HG03097 (cell line): Measurements from ENCODE around the gene PTPRS.
"Not testable (repeated sequence)": the region's sequence is repeated elsewhere in the genome, so short reads cannot be mapped to it uniquely, and the experiment has no call there.

Experiments used
- ATAC-seq: cut with Tn5 transposase; IDR thresholded peaks from one replicate; pipeline ENCODE4 v1.9.1; 2021; ENCODE audit not compliant: unreplicated experiment, low FRiP score

The PTPRS gene

DNA sequence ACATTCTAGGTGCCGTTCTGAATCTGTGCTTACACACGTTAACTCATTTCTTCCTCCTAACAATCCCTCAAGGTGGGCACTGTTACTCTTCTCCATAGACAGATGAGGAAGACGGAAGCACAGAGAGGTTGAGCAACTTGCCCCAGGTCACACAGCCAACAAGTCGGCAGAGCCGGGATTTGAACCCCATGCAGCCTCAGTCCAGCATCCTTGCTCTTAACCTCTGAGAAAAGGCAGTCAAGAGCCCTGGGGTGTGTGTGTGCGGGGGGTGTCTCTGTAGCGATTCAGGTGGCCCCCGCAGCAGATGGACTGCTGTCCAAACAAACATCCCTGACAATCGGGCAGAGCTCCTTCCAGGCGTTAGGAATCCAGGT is 6.3 kb downstream of the PTPRS start:
- ATAC-seq, result no peak

DNA sequence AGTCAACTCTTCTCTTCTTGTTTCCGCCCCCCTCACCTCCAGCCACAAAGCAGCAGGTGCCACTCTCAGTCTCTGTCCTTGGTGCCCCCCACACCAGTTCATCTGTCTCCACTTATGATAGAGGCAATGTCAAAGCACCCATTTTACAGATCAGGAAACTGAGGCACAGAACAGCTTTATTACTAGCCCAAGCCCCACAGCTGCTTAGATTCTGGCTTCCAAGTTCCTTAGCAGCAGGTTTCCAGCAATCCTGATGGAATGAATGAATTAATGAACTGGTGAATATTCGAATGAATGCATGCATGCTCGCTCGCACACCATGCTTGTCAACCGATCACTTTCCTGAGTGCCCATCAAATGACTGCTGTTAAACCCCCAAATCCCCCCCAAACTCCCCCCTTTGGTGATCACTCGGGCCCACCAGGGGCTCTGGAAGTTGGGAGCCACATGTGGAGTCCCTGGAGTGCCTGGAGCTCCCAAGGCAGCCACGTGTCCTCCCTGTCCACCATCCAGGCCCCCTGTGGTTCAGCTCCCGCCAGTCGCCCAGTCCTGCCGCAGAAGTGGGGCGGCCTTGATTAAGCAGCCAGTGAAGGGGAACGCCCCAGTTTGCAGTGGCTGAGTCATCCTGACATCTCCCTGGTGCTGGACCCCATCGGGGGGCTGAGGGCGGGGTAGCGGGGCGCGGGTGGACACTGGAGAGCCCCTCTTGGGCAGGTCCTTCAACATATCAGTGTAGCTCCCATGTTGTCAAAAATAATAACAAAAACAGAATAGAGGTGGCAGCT is 6.8 kb downstream of the PTPRS start:
- no peak for ATAC-seq

DNA sequence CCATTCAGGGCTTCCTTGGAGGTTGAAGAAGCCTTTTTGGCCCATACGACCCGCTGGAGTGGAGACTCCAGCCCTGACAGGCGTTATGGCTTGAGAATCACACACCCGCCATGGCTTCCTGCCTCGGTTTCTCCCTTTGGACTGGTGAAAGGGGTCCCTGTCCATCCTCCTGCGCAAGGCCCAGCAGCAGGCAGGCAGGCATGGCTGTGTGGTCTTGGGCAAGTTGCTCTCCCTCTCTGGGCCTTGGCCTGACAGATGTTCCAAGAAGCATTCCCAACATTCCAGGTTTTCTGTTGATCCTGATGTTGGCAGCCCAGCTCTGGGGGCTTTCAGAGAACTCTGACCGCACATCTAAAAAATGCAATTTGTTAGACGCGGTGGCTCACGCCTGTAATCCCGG is 8.1 kb downstream of the PTPRS start:
- no peak for ATAC-seq

DNA sequence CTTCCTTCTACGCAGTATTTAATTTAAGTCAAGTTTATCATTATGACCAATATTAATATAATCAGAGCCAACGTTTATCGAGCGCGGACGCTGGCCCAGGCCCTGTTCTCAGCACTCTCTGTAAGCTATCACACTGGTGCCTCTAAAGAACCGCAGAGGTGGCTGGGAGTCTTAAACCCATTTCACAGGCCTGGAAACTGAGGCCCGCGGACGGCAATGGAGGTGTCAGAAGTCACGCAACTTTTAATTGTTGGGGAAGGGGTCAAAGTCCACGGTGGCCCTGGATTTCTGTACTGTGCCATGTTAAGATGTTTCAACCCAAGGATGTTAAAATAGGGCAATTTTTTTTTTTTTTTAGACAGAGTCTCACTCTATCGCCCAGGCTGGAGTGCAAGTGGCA is 8.8 kb downstream of the PTPRS start:
- ATAC-seq, result no peak

DNA sequence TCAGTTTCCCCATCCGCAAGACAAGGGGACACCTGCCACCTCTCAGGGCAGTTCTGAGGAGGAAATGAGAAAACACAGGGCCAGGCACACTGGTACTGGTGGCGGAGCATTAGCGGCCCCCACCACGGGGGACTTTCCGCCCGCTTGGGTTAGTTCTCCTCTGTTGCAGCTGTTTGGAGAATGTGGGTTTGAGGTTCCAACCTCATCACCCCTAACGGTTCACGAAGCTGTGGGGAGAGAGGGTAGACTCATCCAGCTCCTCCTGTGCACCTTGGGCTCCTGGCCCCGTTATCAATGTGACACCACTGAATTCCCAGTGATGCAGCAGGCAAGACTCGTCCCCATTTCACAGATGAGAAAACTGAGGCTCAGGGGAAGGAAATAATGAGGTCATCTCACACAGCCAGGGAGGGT is 10.3 kb downstream of the PTPRS start:
- no peak for ATAC-seq

DNA sequence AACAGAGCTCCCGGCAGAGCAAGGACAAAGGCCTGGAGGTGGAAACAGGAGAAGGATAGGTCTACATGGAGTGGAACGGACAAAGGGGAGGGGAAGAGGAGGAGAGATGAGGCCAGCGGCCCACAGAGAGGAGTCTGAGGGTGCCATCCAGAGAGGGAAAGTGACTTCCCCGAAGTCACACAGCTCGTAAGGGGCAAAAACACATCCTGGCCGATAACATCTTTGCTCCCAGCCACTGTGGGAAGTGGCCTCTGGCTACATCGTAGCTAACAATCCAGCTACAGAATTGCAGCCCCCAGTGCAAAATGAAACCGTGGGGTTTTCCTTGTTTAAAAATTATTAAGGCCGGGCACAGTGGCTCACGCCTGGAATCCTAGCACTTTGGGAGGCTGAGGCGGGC is 11.5 kb downstream of the PTPRS start:
- no peak for ATAC-seq

DNA sequence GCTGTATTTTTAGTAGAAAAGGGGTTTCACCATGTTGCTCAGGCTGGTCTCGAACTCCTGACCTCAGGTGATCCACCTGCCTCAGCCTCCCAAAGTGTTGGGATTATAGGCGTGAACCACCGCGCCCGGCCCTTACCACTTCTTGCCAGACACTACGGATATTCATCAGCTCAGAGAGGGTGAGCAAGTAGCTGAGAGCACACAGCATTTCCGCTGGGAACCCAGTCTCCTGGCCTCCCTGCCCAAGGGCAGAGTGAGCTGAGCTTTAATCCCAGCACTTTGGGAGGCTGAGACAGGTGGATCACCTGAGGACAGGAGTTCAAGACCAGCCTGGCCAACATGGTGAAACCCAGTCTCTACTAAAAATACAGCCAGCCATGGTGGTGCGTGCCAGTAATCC is 12.2 kb downstream of the PTPRS start:
- ATAC-seq, result not testable (repeated sequence)

DNA sequence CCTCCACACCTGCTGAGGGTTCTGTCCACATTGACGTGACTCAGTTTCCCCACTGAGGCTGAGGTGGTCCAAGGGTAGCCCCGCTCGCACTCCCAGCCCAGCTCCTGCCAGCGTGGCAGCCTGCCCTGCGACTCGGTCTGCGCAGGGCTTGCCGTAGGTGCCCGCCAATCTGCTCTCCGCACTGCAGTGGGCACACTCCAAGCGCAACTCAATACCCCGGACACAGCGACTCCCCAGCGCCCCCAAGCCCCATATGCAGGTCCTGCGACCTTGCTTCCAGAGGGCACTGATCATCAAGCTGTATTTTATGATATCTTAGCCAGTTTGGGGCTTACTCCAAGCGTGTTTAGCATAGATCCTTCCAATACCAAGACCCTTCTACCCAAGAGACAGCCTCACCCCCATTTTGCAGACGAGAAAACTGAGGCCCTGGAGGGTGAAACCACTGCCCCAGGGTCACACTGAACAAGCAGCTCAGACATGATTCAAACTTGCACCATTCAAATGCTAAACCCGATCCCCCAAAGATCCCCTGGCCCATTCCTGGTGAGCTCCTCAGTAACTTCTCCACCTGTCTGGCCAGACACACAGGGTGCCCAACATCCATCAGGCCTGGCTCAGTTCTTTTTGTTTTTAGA is 13.5 kb downstream of the PTPRS start:
- no peak for ATAC-seq

DNA sequence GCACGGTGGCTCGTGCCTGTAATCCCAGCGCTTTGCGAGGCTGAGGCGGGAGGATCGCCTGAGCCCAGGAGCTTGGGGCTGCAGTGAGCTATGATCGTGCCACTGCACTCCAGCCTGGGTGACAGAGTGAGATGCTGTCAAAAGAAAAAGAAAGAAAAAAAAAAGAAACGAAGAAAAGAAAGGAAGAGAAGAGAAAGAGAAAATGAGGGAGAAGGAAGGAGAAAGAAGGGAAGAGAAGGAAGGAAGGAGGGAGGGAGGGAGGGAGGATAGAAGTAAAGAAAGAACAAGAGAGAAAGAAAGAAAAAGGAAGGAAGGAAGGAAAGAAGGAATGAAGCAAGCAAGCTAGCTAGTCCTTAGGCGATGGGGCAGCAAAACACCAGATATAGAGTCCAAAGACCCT is 14.1 kb downstream of the PTPRS start:
- ATAC-seq, result no peak

DNA sequence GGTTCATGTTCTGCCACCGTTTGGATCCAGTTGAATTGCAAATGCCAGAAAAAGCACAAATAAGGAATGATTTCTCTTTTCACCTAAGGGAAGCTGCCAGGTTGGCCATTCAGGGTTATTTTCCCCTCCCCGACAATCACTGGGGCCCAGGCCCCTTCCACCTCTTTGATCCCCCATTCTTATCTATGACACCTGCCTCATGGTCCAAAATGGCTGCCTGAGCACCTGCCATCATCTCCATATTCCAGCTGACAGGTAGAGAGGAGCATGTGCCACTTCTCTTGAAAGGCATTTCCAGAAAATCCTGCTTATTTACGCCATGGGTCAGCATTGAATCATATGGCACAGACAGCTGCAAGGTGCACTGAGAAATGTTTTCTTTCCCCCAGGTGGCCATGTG is 15.7 kb downstream of the PTPRS start:
- no peak for ATAC-seq

DNA sequence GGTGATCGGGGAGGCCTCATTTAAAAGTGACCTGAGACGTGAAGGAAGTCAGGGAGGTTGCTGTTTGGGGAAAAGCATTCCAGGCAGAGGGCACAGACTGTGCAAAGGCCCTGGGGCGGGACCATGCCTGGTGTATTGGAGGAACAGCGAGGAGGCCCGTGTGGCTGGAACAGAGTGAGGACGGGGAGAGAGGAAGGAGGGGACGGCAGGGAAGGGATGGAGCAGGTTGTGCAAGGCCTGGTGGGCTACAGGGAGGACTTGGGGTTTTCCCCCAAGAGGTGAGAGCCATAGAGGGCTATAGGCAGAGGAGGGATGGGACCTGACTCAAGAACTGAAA is 17.2 kb downstream of the PTPRS start:
- no peak for ATAC-seq

DNA sequence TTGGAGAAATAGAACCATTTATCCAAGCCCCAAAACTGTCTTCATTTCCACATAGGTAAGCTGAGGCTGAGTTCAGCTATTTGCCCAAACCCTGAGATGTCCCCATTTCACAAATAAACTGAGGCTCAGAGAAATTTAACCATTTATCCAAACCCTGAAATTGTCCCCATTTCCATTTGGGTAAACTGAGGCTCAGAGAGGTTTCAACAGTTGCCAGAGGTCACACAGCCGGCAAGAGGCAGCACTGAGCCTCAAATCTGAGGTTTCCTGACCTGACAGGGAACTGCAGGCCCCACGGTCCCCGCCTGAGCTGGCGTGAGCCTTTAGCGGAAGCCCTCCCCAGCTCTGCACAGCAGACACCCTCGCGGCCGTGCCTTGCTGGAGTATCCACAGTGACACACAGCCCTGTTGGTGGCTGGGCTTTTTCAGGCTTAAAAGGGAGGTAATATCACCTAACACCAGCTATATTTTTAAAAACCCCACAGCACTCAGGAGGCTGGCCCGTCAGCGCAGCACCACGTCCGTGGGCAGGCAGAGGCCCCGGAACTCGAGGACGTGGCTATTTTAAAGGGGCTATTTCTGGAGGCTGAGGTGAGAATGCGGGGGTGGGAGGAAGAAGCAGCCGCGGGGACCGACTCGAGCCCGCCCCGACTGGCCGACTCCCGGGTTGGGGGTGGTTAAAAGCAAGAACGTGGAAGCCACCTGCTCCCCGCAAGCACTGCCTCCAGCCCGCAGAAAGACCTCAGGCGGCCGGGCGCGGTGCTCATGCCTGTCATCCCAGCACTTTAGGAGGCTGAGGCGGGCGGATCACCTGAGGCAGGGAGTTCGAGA is 18.5 kb downstream of the PTPRS start:
- ATAC-seq, result no peak

DNA sequence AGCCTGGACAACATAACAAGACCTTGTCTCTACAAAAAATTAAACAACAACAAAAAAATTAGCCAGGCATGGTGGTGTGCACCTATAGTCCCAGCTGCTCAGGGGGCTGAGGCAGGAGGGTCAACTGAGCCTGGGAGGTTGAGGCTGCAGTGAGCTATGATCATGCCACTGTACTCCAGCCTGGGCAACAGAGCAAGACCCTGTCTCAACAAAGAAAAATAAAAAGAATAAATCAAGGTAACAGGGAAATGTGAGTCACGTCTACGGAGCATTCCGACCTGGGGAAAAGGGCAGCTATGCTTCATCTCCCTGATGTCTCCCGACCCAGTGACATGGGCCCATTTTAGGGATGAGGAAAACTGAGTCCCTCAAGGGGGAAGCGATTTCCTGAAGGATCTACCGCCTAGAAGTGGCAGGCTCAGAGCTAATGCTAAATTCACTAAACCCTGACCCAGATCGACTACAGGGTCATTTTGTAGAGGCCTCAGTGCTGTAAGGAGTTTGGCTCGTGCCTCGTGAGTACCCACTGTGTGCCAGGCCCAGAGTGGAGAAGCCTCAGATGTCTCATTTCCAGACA is 19.5 kb downstream of the PTPRS start:
- ATAC-seq, result no peak

DNA sequence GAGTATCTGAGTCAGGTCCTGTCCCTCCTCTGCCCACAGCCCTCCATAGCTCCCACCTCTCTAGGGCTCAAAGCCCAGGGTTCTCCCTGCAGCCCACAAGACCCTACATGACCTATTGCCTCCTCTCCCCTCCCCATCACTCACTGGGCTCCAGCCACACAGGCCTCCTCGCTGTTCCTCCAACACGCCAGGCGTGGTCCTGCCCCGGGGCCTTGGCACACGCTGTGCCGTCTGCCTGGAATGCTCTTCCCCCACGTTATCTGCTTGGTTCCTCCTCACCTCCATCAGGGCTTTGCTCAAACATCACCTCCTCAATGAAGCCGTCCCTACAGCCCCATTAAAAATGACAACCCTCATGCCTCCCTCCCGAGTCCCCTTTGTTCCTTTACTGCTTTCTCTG is 21.1 kb downstream of the PTPRS start:
- ATAC-seq, result no peak

DNA sequence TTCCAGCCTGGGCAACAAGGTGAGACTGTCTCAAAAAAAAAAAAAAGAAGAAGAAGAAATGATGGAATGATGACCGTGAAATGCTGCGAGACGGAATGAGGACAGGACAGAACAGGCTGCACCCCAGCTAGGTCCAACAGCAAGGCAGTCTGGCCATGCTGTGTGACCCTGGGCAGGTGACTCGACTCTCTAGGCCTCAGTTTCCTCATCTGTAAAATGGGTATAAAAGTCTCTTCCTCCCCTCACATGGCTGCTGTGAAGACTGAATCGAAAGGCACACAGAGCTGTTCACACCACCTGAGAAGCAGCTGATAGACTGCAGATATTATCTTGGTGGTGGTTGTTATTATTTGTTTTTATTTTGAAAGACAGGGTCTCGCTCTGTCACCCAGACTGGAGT is 22.3 kb downstream of the PTPRS start:
- no peak for ATAC-seq

DNA sequence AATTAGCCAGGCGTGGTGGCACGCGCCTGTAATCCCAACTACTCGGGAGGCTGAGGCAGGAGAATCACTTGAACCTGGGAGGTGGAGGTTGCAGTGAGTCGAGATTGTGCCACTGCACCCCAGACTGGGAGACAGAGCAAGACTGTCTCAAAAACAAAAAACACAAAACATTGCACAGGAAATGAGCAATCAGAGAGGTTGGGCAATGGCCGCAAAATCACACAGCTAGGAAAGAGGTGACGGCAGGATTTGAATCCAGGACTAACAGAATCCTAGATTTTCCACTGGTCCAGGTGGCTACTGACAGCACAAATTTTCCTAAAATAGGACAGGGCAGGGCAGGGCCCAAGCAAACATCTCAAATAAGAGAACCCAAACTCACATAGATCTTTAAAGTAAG is 23.3 kb downstream of the PTPRS start:
- no peak for ATAC-seq

DNA sequence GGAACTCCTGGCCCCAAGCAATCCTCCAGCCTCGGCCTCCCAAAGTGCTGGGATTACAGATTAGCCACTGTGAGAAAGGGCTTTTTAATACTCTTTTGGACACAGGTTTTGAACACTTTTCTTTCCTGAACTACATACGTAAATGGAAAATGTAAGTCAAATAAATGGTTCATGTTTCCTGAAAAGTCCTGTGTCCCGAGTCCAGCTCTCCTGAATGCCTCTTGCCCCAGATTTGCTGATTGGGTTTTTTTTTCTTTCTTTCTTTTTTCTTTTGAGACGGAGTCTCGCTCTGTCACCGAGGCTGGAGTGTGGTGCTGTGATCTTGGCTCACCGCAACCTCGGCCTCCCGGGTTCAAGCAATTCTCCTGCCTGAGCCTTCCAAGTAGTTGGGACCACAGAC is 24.5 kb downstream of the PTPRS start:
- no peak for ATAC-seq

DNA sequence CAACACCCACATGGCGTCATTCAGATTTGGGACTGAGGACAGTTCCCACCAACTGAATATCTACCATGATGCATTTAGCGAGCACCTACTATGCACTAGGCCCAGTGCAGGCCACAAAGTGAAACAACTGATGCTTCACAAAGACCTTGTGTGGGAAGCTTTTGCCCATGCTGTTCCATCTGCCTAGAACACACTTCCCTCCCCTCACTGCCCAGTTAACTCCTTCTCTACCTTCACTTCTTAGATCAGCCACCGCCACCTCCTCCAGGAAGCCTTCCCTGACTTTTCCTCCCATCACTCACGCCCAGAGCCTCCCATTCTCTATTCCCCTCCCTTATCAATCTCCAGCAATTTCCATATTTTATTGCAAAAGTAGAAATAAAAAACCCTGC is 25.7 kb downstream of the PTPRS start:
- ATAC-seq, result no peak

DNA sequence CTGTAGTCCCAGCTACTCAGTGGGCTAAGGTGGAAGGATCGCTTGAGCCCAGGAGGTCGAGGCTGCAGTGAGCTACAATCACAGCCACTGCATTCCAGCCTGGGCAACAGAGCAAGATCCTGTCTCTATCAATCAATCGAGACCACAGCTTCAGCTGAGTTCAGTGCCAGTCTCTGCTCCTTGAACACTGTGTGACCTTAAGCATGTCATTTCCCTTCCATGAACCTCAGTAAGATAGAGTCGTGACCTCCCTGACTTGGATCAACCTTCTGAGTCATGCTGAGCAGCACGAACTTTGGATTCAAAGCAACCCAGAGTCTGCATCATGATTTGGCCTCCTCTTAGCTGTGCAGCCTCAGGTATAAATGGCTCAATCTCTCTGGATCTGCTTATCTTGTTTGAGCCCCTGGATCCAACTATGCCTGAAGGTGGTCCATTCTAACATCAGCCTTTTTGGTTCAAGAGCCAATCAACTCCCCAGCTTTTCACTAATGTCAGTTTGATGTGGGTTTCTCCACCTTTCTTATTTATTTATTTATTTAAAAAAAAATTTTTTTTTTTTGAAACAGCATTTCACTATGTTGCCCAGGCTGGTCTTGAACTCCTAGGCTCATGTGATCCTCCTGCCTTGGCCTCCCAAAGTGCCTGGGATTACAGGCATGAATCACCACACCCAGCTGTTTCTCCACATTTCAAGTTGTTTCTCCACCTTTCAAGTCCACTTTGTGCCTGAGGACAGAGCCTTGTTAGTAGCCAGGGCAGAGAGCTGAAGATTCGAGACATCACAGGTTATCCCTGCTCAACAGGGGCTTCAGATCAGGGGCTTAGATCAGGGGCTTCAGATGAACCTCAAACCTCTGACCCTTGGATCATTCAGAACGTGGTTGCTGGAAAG is 26.4 kb downstream of the PTPRS start:
- no peak for ATAC-seq

DNA sequence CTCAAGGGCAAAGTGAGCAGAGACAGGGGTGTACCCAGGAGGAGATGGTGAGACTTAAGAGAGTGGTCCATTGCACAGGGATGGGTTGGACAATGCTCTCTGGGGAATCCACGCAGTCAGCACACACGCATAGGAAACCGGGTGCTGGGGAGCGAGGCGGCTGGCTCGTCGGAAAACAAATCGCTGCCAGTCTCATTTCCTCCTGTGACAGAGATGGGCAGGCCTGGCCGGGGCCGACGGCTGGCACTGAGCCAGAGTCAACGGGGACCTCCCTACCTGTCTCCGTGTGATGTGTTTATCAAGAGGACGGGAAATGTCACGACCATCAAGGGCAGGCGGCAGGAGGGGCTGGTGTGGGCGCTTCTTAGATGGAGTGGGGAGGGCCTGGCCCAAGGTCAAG is 27.3 kb downstream of the PTPRS start:
- ATAC-seq, result no peak
